ENCODE data around the gene LGALS14. TPM values are rescaled to one million over a fixed set of nuclear protein-coding genes. Genes with fewer than 3 reads are reported as not detected.
A peak's percentile ranks its signal among the peaks of the same experiment; 100 is the strongest.
"Not testable (repeated sequence)": the region's sequence is repeated elsewhere in the genome, so short reads cannot be mapped to it uniquely, and the experiment has no call there.

LGALS14 gene
- total RNA-seq, 1 donor from 2014 or later: not detected

DNA sequence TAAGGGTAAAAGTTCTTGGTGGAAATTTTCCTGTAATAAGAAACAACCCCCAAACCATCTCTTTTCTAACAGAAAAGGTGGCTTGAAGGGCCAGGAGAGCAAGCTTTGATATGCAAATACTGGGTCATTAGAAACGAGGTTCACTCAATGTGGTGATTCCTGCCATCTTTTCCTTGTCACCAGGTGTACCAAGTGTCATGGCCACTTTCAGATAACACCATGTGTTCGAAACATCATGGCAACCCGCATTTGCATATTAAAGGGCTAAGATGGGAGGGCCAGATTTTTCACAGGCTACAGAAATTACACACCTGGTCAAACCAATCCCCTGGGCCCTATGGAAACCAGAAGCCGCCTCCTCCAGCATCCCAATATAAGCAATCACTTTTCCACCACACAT, 33.3 kb upstream of the LGALS14 start:
- FAIRE-seq (no peak), DNase-seq (ENCODE audit: low read depth) (no peak)
- no peaks in the 10 kb centered on the region for H3K36me3 ChIP-seq (ENCODE audit: control insufficient read depth, insufficient read depth, low read length)
- no peaks in the 10 kb centered on the region for H3K27me3 ChIP-seq (ENCODE audit: control insufficient read depth, insufficient read depth, low read length)
- no peak overlapping the region for H3K4me3 ChIP-seq (ENCODE audit: low read depth, low read length)
- TF ChIP-seq, protein P1, sequence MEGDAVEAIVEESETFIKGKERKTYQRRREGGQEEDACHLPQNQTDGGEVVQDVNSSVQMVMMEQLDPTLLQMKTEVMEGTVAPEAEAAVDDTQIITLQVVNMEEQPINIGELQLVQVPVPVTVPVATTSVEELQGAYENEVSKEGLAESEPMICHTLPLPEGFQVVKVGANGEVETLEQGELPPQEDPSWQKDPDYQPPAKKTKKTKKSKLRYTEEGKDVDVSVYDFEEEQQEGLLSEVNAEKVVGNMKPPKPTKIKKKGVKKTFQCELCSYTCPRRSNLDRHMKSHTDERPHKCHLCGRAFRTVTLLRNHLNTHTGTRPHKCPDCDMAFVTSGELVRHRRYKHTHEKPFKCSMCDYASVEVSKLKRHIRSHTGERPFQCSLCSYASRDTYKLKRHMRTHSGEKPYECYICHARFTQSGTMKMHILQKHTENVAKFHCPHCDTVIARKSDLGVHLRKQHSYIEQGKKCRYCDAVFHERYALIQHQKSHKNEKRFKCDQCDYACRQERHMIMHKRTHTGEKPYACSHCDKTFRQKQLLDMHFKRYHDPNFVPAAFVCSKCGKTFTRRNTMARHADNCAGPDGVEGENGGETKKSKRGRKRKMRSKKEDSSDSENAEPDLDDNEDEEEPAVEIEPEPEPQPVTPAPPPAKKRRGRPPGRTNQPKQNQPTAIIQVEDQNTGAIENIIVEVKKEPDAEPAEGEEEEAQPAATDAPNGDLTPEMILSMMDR (IDR thresholded peaks at IDR 0.05; ENCODE audit: insufficient read depth, low read length, severe bottlenecking): no peak

DNA sequence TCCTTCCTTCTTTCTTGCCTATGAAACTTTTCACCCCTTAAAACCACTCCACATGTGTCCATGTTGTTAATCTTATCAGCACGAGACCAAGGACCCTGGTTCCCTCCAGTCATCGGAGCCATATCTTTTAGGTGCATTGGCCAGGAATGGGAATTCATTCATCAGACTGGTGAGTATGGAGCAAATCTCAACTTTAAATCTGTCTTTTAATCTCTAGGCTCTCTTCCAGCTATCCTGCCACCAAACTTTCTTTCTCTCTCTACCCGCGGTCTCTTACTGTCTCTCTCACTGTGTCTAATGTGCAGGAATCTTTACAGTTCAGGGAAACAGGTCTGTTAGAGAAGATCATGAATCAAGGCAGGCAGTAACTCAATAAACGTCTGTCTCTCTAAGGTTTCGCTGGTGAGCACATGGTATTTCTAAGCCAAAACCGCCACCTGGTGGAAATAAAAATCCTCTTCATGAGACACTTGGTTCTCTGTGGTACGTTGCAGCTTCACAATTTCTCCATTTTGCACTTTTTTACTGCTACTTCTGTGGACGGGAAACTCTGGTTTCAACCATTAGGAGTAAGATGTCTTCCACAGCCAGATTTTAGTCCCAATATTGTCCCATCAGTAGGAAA, 32.4 kb upstream of the LGALS14 start:
- H3K27me3 ChIP-seq (ENCODE audit: control insufficient read depth, insufficient read depth, low read length): no peaks in the 10 kb centered on the region
- H3K36me3 ChIP-seq (ENCODE audit: control insufficient read depth, insufficient read depth, low read length): no peaks in the 10 kb centered on the region
- DNase-seq (ENCODE audit: low read depth) (peak; percentile 41), FAIRE-seq (peak; percentile 43)
- H3K4me3 ChIP-seq (ENCODE audit: low read depth, low read length): no peak overlapping the region
- TF ChIP-seq, protein P1 (IDR thresholded peaks at IDR 0.05; ENCODE audit: insufficient read depth, low read length, severe bottlenecking): peak; percentile 58

DNA sequence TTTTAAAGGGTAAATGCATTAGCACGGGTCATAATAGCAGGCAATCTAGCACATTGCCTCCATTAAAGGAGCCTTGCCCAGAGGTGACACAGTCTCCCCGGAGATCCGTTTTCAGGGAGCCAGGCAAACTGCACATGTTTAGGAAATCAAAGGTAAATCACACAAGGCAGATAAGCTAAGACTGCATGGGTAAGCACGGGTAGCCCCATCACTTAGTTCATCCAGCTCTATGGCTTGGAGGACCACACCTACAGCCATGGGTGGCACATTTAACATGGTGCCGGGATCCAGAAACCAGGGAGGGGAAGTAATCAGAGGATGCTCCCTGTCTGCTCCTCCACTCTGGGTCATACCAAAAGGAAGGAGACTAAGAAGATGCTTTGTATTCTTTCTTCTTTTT, 31.8 kb upstream of the LGALS14 start:
- TF ChIP-seq, protein P1 (IDR thresholded peaks at IDR 0.05; ENCODE audit: insufficient read depth, low read length, severe bottlenecking): no peak

DNA sequence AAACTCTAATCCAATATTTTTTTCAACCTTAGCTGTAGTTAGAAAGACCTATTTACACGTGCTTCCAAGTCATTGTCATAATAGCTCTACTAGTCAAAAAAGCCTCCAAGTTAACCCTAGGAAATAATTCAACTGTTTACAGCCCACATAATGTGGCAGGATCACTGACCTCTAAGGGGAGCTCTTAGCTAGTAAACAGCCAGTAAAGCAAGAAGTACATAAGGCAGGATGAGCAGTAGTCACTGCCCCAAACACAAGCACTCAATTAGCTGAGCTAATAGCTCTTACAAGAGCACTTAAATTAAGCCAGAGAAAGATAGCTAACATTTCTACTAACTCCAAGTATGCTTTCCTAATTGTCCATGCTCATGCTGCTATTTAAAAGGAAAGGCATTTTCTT, 30.4 kb upstream of the LGALS14 start:
- not testable (repeated sequence) for FAIRE-seq

More for the DNA sequence above, 31.8 kb upstream of the LGALS14 start:
- no peak for DNase-seq (ENCODE audit: low read depth)
- Histone ChIP-seq H3K27me3 (ENCODE audit: control insufficient read depth, insufficient read depth, low read length) (no peaks in the 10 kb centered on the region), H3K4me3 (ENCODE audit: low read depth, low read length) (no peak overlapping the region), H3K36me3 (ENCODE audit: control insufficient read depth, insufficient read depth, low read length) (no peaks in the 10 kb centered on the region)
- FAIRE-seq: no peak

DNA sequence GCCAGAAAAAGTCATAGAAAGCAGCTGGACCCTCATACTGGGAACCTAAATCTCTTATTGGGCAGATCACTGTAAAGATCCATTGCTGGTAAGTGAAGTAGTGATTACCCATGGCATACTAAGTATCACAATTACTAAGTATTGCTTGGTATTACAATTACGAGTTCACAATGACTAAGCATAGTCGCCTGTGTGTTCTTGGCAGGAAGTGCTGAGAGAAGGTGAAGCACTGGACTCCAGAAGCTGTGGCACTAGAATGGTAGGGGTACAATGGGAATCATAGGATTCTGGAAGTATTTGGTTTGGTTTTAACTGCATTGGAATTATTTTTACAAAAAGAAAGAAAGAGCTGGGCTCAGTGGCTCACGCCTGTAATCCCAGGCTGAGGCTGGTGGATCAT, 28.3 kb upstream of the LGALS14 start:
- FAIRE-seq (no peak), DNase-seq (ENCODE audit: low read depth) (peak; percentile 28)
- no peaks in the 10 kb centered on the region for H3K27me3 ChIP-seq (ENCODE audit: control insufficient read depth, insufficient read depth, low read length)
- TF ChIP-seq, protein P1 (IDR thresholded peaks at IDR 0.05; ENCODE audit: insufficient read depth, low read length, severe bottlenecking): no peak
- no peaks in the 10 kb centered on the region for H3K36me3 ChIP-seq (ENCODE audit: control insufficient read depth, insufficient read depth, low read length)
- H3K4me3 ChIP-seq (ENCODE audit: low read depth, low read length): no peak overlapping the region

More for the DNA sequence above, 30.4 kb upstream of the LGALS14 start:
- peak; percentile 4 for DNase-seq (ENCODE audit: low read depth)
- not testable (repeated sequence) for H3K4me3 ChIP-seq (ENCODE audit: low read depth, low read length); H3K36me3 ChIP-seq (ENCODE audit: control insufficient read depth, insufficient read depth, low read length); H3K27me3 ChIP-seq (ENCODE audit: control insufficient read depth, insufficient read depth, low read length)

DNA sequence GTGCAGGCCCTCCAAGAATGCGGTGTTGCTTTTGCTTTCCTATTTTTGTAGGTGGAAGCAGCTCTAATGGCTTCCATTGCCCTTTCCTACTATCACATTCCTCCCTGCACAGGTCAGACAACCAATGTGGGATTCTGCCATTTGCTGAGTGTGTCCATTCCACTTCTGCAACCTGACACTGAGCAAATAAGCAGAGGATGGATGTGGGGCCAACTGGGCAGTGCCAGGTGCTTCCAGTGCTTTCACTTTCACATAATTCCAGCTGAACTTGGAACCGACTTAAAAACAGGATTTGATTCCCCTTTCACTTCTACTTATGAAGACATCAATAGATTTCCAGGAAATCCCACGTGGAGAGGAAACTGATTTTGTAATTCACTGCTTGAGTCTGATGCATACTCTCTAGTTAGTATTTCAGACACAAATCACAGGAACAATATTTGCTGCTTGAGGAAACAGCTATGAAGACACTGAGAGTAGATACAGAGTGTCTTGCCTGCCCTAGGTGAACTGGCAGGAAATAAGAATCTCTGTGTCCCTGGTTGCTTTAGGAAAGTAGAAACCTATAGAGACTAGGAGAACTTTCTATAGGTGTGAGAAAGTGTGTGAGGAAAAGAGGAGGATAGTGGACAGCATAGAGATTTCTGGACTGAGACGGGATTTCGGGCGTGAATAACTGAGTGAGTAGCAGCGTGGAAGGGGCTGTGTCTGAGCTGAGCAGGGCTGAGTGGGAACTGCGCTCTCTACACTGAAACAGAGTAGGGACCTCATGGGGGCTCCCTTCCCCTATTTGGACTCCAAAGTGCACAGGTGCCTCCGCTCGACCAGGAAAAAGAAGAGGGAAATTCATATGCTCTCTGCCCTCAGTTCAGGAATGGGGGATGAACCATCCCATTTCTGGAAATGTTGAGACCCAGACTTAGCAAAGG, 26.1 kb upstream of the LGALS14 start:
- FAIRE-seq (no peak), DNase-seq (ENCODE audit: low read depth) (peak; percentile 13)
- TF ChIP-seq, protein P1 (IDR thresholded peaks at IDR 0.05; ENCODE audit: insufficient read depth, low read length, severe bottlenecking): no peak
- H3K4me3 ChIP-seq (ENCODE audit: low read depth, low read length): no peak overlapping the region
- H3K27me3 ChIP-seq (ENCODE audit: control insufficient read depth, insufficient read depth, low read length): no peaks in the 10 kb centered on the region
- no peaks in the 10 kb centered on the region for H3K36me3 ChIP-seq (ENCODE audit: control insufficient read depth, insufficient read depth, low read length)

All from bronchial epithelial cell (primary cell).